Heart right ventricle (tissue), 16 donors: Measurements from ENCODE around the gene BZW1. TPM values are rescaled to one million over a fixed set of nuclear protein-coding genes. Genes with fewer than 3 reads are reported as not detected.
A peak's percentile ranks its signal among the peaks of the same experiment; 100 is the strongest.

Experiments used
- ATAC-seq, 8 donors: fragments of 200-7000 bp; cut with Tn5 transposase; one replicate each; pipeline ENCODE4 v1.9.1; 2020; ENCODE audit warnings: mild to moderate bottlenecking in 8 of 8, moderate library complexity in 8 of 8, moderate number of reproducible peaks in 1 of 8
- DNase-seq, 2 donors: peaks; one replicate each; pipeline ENCODE4 v3.0.0-alpha.2; 2020
- H3K27ac ChIP-seq, 10 donors: fragments of 200-600 bp; sonication (generic) in 2 of 10; one replicate each; pipeline versions ENCODE4 v1.5.0 to v1.8.0; 2020 to 2022; ENCODE audit warnings: mild to moderate bottlenecking in 3 of 10
- H3K27me3 ChIP-seq, 7 donors: fragments of 200-600 bp; one replicate each; pipeline ENCODE4 v1.8.0; 2021 to 2022; ENCODE audit warnings: mild to moderate bottlenecking in 2 of 7
- H3K36me3 ChIP-seq, 9 donors: fragments of 200-600 bp; sonication (generic) in 1 of 9; one replicate each; pipeline versions ENCODE4 v1.5.0 to v1.8.0; 2020 to 2022; ENCODE audit warnings: mild to moderate bottlenecking in 2 of 9
- H3K4me1 ChIP-seq, 9 donors: fragments of 200-600 bp; sonication (generic) in 1 of 9; one replicate each; pipeline versions ENCODE4 v1.5.0 to v1.8.0; 2020 to 2022; ENCODE audit warnings: mild to moderate bottlenecking in 4 of 9
- H3K4me3 ChIP-seq, 10 donors: fragments of 200-600 bp; sonication (generic) in 2 of 10; one replicate each; pipeline versions ENCODE4 v1.5.0 to v1.8.0; 2020 to 2022; ENCODE audit warnings: mild to moderate bottlenecking in 7 of 10, moderate library complexity in 2 of 10
- H3K9me3 ChIP-seq, 11 donors: fragments of 200-600 bp in 10 of 11; sonication (generic) in 2 of 11; one replicate each; pipeline versions ENCODE4 v1.5.0 to v1.8.0; 2013 to 2022; ENCODE audit warnings: mild to moderate bottlenecking in 2 of 11, control low read depth in 1 of 11, moderate library complexity in 1 of 11
- WGBS, 2 donors: extraction: QIAGEN DNeasy Blood & Tissue Kit; methylation state at CpG; one replicate each; pipeline ENCODE4 v1.1.7; 2013; ENCODE audit warnings: inconsistent platforms in 1 of 2; 5-methylcytosine and 5-hydroxymethylcytosine counted together
- intact Hi-C, 10 donors: fragments of 100-400 bp; cut with DNase I; formaldehyde crosslinking; loops; one replicate each; pipeline versions ENCODE4 v1.11.1 to v1.14.2; 2022
- polyA plus RNA-seq, 2 donors: library from polyadenylated mRNA; stranded (reverse); fragments of 200-250 nt; gene quantifications; one replicate each; pipeline ENCODE4 v1.2.3, GENCODE V29; 2013
- total RNA-seq, 10 donors: library from RNA; stranded (reverse); fragmentation: NEBNext Ultra II Directional in 3 of 10; extraction: Animal tissue kit (Norgen Biotek cat#: 25700) in 3 of 10; gene quantifications; one replicate each; pipeline versions ENCODE4 v1.2.1 to v1.2.4, GENCODE V29; 2021 to 2023
- TF ChIP-seq, protein P1 (sequence below), 9 donors: fragments of 200-600 bp; sonication (generic) in 2 of 9; IDR thresholded peaks; one replicate each; pipeline versions ENCODE4 v1.5.0 to v1.8.0; 2021 to 2022; ENCODE audit warnings: antibody characterized with exemption in 9 of 9, mild to moderate bottlenecking in 5 of 9, moderate library complexity in 1 of 9
- donor health status: Arrhythmogenic right ventricular cardiomyopathy.
- donor health status: ischemic (EF 13 %, LVEDD 7.1; RV severe dilation, severe dysfunction).
- donor health status: healthy with polysubstance abuse.
- donor health status: DM: no; HTN: yes; CAD: no.
- donor health status: DM: no; HTN: no; CAD: no.
- donor health status: ischemic (EF 25% LVEDD 6.9; RV normal size, moderate dysfunction).
- donor health status: ischemic (EF 25% LVEDD 5.7; RV mildly dilated, moderate dysfunction).
- donor health status: healthy.
- donor health status: DM: yes; HTN: yes; CAD: no.
- donor health status: Ischemic cardiomyopathy.
- donor health status: ischemic (EF 35%, LVEDD 5.7; RV mildly dilated, moderate dysfunction).
- donor health status: nonischemic (EF 11% LVEDD 7.7; RV severe dilation, severe dysfunction).
- donor health status: DM: yes; HTN: yes; CAD: no.
- donor health status: PGD.
- donor health status: ischemic (EF 29% LVEDD 5.4; RV normal size, mild dysfunction).
- donor health status: nonischemic (EF 23%, LVEDD 6.1; RV moderate dilation, normal function).

BZW1 gene
- total and polyA plus RNA-seq, 12 donors = 15.4 to 133 (median 77.0) TPM

DNA sequence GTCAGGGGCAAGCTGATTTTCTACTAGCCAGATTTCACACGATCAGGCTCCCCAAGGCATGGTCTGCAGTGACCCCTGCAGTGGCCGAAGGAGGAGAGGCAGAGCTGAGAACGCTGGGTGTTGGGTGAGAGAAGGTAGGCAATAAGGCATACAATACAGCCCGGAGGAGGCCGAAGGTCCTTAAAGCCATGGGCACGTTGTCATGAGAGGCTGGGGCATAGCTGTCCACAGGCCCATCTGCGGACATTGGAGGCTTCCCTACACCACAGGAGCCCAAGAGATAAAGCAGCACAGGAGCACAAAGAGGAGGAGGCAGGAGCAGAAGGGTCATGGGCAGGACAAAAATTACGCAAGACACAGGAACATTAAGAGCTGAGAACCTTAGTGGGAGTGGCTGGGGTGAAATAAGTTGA is 16.7 kb upstream of the BZW1 start:
- 57 to 58% methylated on average over 8 of the region's 8 CpGs for whole genome bisulfite sequencing, 2 donors
- Histone ChIP-seq H3K36me3 (no peaks in the 10 kb centered on the region), H3K9me3 (no peaks in the 10 kb centered on the region), H3K4me3 (no peak overlapping the region), H3K27me3 (no peaks in the 10 kb centered on the region), H3K27ac (peak overlapping the region in 2 of 10 donors; percentile 10 to 38), H3K4me1 (peaks cover 0 to 22% (median 0%) of the 10 kb centered on the region in 9 donors)
- ATAC-seq = peak in 7 of 8 donors; percentile 56 to 86 (median 63)
- DNase-seq = no peak
- TF ChIP-seq, protein P1, sequence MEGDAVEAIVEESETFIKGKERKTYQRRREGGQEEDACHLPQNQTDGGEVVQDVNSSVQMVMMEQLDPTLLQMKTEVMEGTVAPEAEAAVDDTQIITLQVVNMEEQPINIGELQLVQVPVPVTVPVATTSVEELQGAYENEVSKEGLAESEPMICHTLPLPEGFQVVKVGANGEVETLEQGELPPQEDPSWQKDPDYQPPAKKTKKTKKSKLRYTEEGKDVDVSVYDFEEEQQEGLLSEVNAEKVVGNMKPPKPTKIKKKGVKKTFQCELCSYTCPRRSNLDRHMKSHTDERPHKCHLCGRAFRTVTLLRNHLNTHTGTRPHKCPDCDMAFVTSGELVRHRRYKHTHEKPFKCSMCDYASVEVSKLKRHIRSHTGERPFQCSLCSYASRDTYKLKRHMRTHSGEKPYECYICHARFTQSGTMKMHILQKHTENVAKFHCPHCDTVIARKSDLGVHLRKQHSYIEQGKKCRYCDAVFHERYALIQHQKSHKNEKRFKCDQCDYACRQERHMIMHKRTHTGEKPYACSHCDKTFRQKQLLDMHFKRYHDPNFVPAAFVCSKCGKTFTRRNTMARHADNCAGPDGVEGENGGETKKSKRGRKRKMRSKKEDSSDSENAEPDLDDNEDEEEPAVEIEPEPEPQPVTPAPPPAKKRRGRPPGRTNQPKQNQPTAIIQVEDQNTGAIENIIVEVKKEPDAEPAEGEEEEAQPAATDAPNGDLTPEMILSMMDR (IDR thresholded peaks at IDR 0.05) = peak in 2 of 9 donors; percentile 15 to 28
- intact Hi-C loops = no loop called here

- Histone ChIP-seq H3K9me3 (no peaks in the 10 kb centered on the region), H3K36me3 (no peaks in the 10 kb centered on the region), H3K27ac (peak overlapping the region in 6 of 10 donors; percentile 14 to 58 (median 56)), H3K4me1 (peaks cover 0 to 22% (median 0%) of the 10 kb centered on the region in 9 donors), H3K27me3 (no peaks in the 10 kb centered on the region), H3K4me3 (no peak overlapping the region)
- 43 to 64% methylated on average over 1 of the region's 1 CpG for WGBS, 2 donors
- ATAC-seq (peak in 1 of 8 donors; percentile 10), DNase-seq (no peak)
- TF ChIP-seq, protein P1 (IDR thresholded peaks at IDR 0.05) = no peak
- intact Hi-C loops = no loop called here
Measured at GRCh38 chr2:200796561-200796960, 15.1 kb upstream of the BZW1 start.

DNA sequence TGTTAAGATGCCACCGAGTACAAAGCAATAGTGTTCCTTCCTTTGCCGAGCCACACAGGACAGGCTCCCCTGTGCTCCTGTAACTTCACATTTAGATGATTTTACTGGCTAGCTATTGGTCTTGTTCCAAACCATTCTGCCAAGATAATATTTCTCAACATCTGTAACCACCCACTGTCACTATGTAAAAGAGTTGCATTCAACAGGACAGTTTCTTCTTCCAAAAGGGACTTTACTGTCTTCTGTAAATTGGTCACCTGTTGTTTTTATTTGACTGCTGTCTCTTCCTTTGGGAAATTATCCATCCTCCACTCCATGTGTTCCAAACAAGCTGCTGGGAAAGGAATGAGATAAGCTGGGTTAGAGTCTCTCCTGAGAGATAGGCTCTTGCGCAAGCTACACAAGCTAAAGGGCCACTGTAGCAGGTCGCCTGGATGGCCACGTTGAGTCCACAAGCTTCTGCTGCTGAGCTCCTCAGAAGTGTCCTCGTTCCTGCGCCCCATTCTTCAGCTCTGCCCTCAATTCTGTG is 14.4 kb upstream of the BZW1 start:
- 61 to 71% methylated on average over 7 of the region's 7 CpGs for WGBS, 2 donors
- DNase-seq (peak; percentile 13 to 23), ATAC-seq (peak; percentile 57 to 84 (median 82))
- Histone ChIP-seq H3K36me3 (no peaks in the 10 kb centered on the region), H3K27me3 (no peaks in the 10 kb centered on the region), H3K4me3 (no peak overlapping the region), H3K4me1 (peaks cover 0 to 22% (median 0%) of the 10 kb centered on the region in 9 donors), H3K27ac (peak overlapping the region in 6 of 10 donors; percentile 14 to 58 (median 56)), H3K9me3 (no peaks in the 10 kb centered on the region)
- TF ChIP-seq, protein P1 (IDR thresholded peaks at IDR 0.05) = no peak
- intact Hi-C loops = no loop called here

- Histone ChIP-seq H3K9me3 (no peaks in the 10 kb centered on the region), H3K4me1 (peaks cover 0 to 22% (median 0%) of the 10 kb centered on the region in 9 donors), H3K36me3 (no peaks in the 10 kb centered on the region), H3K27me3 (no peaks in the 10 kb centered on the region), H3K4me3 (no peak overlapping the region), H3K27ac (no peak overlapping the region)
- DNase-seq (no peak), ATAC-seq (no peak)
- 84 to 89% methylated on average over 1 of the region's 1 CpG for WGBS, 2 donors
- intact Hi-C loops = no loop called here
- TF ChIP-seq, protein P1 (IDR thresholded peaks at IDR 0.05) = no peak
Measured at GRCh38 chr2:200798514-200798913, 13.2 kb upstream of the BZW1 start.
